CD4-positive, alpha-beta T cell treated with Interleukin-6 at 100 ng/mL for 8 hours (primary cell): ENCODE results near the gene SPDYE4.

Source experiments
- DNase-seq: peaks from one replicate; pipeline ENCODE4 v3.0.0-alpha.2; 2020; ENCODE audit warnings: mixed read lengths, low spot score

SPDYE4 gene

DNA sequence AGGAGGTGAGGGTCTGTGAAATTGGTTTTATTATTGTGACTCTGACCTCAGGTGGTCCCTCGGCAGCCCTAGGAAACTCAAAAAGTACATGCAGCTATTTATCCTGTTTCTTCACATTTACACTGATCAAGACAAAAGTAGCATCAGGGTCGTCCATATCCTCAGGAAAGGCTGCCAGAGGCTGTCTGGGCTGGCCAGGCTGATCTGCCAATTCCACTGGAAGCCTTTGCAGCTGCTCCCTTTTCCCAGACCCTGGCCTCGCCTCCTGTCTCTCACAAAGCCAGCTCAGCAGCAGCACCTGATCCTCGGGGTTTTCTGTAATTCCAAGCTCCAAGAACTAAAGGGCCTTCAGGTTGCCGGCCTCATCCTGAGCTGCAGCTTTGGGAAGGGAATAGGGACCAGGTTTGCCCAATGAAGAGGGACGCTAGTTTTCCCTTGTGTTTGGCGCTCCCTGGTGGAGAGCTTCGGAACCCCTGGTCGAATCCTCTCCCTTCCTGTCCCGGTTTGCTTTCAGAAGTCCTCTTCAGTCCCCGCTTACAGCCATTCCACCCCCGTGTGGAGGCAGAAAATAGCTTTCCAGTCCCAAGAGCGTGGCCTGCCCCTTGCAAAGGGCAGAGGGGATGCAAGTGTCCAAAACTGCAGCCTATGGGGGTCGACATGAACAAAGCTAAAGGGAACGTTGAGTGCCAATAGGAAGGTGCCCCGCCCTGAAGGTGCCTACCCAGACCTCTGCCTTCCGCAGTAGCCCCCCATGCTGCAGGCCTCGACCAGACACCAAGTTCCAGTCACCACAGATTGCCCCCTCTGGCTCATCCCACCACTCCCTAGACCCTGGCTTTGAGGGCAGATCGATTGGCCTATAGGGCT lies 27.4 kb upstream of the SPDYE4 start:
- DNase-seq: peak; percentile 40

GRCh38 chr17:8782176-8782575 lies 23.8 kb upstream of the SPDYE4 start:
- DNase-seq: no peak

GRCh38 chr17:8781776-8782175 lies 23.4 kb upstream of the SPDYE4 start:
- no peak for DNase-seq

- no peak for DNase-seq
These were observed 18.5 kb upstream of the SPDYE4 start for GRCh38 chr17:8776881-8777280.

GRCh38 chr17:8776248-8776647 lies 17.9 kb upstream of the SPDYE4 start:
- no peak for DNase-seq

GRCh38 chr17:8766731-8767130 lies 8.4 kb upstream of the SPDYE4 start:
- no peak for DNase-seq

DNA sequence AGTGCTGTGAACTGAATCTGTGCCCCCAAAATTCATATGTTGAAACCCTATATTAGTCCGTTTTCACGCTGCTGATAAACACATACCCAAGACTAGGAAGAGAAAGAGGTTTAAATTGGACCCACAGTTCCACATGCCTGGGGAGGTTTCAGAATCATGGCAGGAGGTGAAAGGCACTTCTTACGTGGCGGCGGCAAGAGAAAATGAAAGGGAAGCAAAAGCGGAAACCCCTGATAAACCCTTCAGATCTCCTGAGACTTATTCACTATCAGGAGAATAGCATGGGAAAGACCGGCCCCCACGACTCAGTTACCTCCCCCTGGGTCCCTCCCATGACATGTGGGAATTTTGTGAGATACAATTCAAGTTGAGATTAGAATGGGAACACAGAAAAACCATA lies 3.7 kb upstream of the SPDYE4 start:
- DNase-seq: no peak

DNA sequence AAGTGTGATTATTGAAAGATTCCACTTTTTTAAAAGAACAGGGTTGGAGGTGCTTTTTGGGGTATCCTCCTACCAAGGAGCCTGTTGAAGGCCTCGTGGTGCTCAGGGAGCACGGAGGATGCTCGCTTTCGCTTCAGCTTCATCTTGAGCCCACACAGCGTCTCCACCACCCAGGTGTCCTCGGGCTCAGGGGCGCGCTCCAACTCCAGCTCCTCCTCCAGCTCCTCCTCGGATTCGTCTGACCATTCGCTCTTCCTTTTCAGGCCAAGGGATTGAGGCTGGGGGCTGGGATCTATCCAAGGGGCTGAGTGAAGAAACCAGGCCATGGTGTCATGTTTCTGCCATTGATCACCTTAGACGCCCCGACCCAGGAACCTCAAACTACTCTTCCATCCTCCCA lies 1.2 kb downstream of the SPDYE4 start:
- no peak for DNase-seq

GRCh38 chr17:8755590-8756255 lies 2.6 kb downstream of the SPDYE4 start:
- no peak for DNase-seq

GRCh38 chr17:8754890-8755289 lies 3.5 kb downstream of the SPDYE4 start:
- DNase-seq: no peak

GRCh38 chr17:8753976-8754440 lies 4.3 kb downstream of the SPDYE4 start:
- DNase-seq: no peak

DNA sequence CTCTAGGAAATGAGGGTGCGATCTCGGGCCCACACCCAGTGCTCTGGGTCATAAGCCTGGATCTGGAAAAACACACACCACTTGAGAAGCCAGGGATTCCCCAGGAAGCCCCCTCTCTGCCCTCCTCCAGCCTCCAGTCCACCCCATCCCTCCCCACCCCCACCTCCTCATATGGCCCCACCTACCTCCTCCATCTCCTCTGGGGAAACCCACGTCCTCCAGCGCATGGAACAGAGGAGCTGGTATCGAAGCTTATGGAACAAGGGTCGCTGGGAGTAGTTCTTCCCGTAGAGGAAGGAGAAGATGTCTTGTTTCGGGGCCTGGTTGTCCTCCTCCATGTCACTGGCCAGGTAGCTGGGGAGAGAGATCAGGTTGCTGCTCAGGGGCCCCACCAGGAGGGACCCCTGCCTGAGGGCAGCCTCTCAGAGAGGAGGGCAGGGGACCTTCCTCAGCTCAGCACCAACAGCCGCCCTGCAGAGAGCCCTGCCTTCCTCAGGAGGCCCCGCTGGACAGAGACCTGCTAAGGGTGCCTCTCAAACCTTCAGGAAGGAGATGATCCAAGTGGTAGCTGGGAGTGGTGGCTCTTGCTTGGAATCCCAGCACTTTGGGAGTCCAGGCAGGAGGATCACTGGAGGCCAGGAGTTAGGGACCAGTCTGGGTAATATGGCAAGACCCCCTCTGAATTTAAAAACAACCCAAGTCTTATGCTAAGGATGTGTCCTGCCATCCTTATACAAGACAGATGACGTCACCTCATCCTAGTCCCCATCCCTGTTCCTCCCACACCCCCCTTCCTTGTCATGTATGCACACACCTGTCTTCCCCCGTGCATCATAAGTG lies 5.0 kb downstream of the SPDYE4 start:
- DNase-seq: no peak

DNA sequence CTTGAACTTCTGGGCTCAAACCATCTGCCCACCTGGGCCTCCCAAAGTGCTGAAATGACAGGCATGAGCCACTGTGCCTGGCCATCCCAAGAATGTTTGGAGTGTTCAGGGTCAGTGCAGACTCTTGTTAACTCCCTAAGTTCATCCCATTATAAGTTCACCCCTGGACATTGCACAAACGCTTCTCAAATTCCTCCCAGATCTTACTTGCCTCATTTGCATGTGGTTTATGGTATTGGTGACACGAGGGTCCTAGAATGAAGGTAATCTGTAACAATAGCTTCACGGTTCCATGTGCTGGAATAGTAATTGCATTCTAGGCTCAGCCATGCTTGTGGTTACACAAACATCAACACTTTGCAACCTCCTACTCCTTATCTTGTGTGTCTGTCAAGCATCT lies 8.7 kb downstream of the SPDYE4 start:
- DNase-seq: no peak

DNA sequence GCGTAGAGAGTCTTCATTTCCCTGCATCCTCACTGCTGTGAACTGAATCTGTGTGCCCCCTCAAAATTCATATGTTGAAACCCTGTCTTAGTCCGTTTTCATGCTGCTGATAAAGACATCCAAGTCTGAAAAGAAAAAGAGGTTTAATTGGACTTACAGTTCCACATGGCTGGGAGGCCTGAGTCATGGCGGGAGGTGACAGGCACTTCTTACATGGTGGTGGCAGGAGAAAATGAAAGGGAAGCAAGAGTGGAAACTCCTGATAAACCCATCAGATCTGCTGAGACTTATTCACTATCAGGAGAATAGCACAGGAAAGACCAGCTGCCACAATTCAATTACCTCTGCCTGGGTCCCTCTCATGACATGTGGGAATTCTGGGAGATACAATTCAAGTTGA lies 10.6 kb downstream of the SPDYE4 start:
- DNase-seq: no peak

- DNase-seq: no peak
These were observed 11.7 kb downstream of the SPDYE4 start for GRCh38 chr17:8746501-8747236.

- DNase-seq: peak; percentile 75
These were observed 12.5 kb downstream of the SPDYE4 start for GRCh38 chr17:8745586-8746500.

- DNase-seq: no peak
These were observed 14.1 kb downstream of the SPDYE4 start for GRCh38 chr17:8744086-8744785.

DNA sequence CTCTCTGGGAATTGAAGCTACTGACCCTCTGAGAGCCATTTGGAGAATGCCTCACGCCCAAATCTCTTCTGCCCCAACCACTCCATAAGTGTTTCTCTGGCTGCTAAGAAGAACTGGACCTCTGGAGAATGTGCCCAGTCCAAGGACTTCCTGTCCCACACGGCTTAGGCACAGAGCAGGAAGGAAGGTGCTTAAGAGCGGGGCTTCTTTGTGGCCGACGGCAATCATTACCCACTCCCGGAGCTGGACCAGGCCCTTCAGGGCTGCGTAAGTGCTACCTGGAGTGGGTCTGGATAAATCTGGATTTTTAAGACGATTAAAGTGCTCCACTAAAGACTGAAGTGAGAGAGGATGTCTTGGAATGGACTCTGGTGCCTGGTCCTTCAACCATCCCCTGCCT lies 15.5 kb downstream of the SPDYE4 start:
- no peak for DNase-seq

- DNase-seq: no peak
These were observed 16.1 kb downstream of the SPDYE4 start for GRCh38 chr17:8742274-8742673.

DNA sequence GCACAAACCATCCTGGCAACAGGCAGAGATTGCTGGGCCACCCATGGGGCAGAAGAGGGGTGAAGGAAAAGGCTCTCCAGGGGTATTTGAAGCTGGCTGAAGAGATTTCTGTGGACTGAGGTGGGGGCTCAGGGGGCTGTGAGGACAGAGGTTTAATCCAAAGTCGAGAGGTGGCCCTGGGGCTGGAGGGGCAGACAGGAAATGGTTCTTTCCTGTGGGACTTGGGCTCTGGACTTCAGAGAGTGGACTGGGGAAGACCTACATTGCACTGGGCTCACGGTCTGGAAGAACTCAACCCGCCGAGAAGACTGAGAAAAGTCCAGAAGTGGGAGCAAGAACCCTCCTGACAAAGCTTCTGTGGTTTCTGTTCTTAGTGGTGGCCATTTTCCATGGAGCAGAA lies 16.6 kb downstream of the SPDYE4 start:
- no peak for DNase-seq
